Mesothelial cell of epicardium (in vitro differentiated cells): ENCODE measurements around the gene NXN. TPM values are rescaled to one million over a fixed set of nuclear protein-coding genes. Genes with fewer than 3 reads are reported as not detected.
"Not testable (repeated sequence)": the region's sequence is repeated elsewhere in the genome, so short reads cannot be mapped to it uniquely, and the experiment has no call there.

Experiments used
- DNase-seq, 2 experiments: peaks; one replicate each; pipeline ENCODE4 v3.0.0; 2021; ENCODE audit warnings: low spot score in 2 of 2; ENCODE audit not compliant: unreplicated experiment in 2 of 2
- H3K27ac Mint-ChIP-seq: 2 replicates; pipeline ENCODE4 v1.8.0; 2021; ENCODE audit warnings: mixed read lengths
- H3K27me3 Mint-ChIP-seq: 2 replicates; pipeline ENCODE4 v1.8.0; 2021; ENCODE audit warnings: low read depth, mixed read lengths
- H3K36me3 Mint-ChIP-seq: 2 replicates; pipeline ENCODE4 v1.8.0; 2021; ENCODE audit warnings: mixed read lengths
- H3K4me1 Mint-ChIP-seq: 2 replicates; pipeline ENCODE4 v1.8.0; 2021; ENCODE audit warnings: mixed read lengths
- H3K4me3 Mint-ChIP-seq: 2 replicates; pipeline ENCODE4 v1.8.0; 2021; ENCODE audit warnings: mild to moderate bottlenecking, moderate library complexity, mixed read lengths
- H3K9me3 Mint-ChIP-seq: 2 replicates; pipeline ENCODE4 v1.8.0; 2021; ENCODE audit warnings: mixed read lengths
- total RNA-seq: library from RNA; stranded (reverse); gene quantifications from 3 replicates; pipeline ENCODE4 v1.2.1, GENCODE V29; 2021
- TF ChIP-seq, protein P1 (sequence below): fragments of 200-600 bp; sonication (generic); IDR thresholded peaks from one replicate; pipeline ENCODE4 v1.5.0; 2021; ENCODE audit warnings: antibody characterized with exemption; ENCODE audit not compliant: unreplicated experiment

The NXN gene
- total RNA-seq, 1 donor from 2014 or later: 107 TPM

DNA sequence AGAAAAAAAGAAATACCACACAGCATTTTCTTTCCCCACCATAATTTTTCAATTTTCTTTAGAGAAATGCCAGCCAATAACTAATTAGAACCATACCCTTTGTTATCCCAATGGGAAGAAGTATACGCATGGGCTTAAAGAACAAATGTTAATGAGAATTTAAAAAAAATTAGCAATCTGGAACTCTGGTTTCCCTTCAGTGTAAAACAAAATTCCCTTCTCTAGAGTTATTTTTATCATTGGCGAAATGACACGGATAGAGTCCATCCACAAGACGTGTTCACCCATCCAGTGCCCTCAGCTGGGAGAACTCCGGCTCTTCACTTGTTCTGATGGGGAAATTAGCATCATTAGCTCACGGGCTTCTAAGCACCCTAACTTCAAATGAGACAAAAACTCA, 3.3 kb downstream of the NXN start:
- DNase-seq: no peak
- no peaks in the 10 kb centered on the region for H3K27me3 Mint-ChIP-seq
- TF ChIP-seq, protein P1, sequence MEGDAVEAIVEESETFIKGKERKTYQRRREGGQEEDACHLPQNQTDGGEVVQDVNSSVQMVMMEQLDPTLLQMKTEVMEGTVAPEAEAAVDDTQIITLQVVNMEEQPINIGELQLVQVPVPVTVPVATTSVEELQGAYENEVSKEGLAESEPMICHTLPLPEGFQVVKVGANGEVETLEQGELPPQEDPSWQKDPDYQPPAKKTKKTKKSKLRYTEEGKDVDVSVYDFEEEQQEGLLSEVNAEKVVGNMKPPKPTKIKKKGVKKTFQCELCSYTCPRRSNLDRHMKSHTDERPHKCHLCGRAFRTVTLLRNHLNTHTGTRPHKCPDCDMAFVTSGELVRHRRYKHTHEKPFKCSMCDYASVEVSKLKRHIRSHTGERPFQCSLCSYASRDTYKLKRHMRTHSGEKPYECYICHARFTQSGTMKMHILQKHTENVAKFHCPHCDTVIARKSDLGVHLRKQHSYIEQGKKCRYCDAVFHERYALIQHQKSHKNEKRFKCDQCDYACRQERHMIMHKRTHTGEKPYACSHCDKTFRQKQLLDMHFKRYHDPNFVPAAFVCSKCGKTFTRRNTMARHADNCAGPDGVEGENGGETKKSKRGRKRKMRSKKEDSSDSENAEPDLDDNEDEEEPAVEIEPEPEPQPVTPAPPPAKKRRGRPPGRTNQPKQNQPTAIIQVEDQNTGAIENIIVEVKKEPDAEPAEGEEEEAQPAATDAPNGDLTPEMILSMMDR: no peak
- no peaks in the 10 kb centered on the region for H3K9me3 Mint-ChIP-seq
- H3K4me1 Mint-ChIP-seq: peaks cover 51% of the 10 kb centered on the region
- H3K36me3 Mint-ChIP-seq: peaks cover 2% of the 10 kb centered on the region
- peak overlapping the region; percentile 38 for H3K4me3 Mint-ChIP-seq
- H3K27ac Mint-ChIP-seq: no peak overlapping the region

GRCh38 chr17:975371-975915, 4.1 kb downstream of the NXN start:
- no peak for DNase-seq
- Mint-ChIP-seq H3K36me3 (peaks cover 2% of the 10 kb centered on the region), H3K4me3 (peak overlapping the region; percentile 42), H3K27me3 (no peaks in the 10 kb centered on the region), H3K27ac (peak overlapping the region; percentile 64), H3K4me1 (peaks cover 51% of the 10 kb centered on the region), H3K9me3 (no peaks in the 10 kb centered on the region)
- TF ChIP-seq, protein P1: no peak

- H3K4me1 Mint-ChIP-seq: peaks cover 58% of the 10 kb centered on the region
- not testable (repeated sequence) for DNase-seq, H3K36me3 Mint-ChIP-seq, H3K4me3 Mint-ChIP-seq, H3K27ac Mint-ChIP-seq, H3K9me3 Mint-ChIP-seq, H3K27me3 Mint-ChIP-seq
Observed at GRCh38 chr17:974778-975177, 4.8 kb downstream of the NXN start.

DNA sequence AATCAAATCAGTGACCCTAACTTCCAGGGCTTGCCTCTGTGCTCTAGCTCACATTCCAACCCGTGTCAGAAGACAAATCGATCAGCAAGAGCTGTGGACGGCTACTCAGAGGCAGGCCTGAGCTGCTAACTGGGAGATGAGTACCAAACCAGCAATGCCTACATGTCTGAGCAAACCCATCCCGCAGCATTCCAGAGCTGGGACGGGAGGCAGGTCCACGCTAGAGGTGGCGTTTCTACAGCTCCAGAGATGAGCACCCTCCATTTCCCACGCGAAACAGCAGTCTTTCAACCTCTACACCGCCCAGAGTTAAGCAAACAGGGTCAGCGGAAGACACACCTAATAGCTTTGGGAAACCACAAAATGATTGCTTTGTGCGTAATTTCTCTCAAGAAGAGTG, 6.5 kb downstream of the NXN start:
- H3K27ac Mint-ChIP-seq: peak overlapping the region; percentile 95
- peaks cover 72% of the 10 kb centered on the region for H3K4me1 Mint-ChIP-seq
- H3K27me3 Mint-ChIP-seq: no peaks in the 10 kb centered on the region
- TF ChIP-seq, protein P1: no peak
- no peaks in the 10 kb centered on the region for H3K9me3 Mint-ChIP-seq
- no peak for DNase-seq
- H3K4me3 Mint-ChIP-seq: no peak overlapping the region
- peaks cover 5% of the 10 kb centered on the region for H3K36me3 Mint-ChIP-seq

DNA sequence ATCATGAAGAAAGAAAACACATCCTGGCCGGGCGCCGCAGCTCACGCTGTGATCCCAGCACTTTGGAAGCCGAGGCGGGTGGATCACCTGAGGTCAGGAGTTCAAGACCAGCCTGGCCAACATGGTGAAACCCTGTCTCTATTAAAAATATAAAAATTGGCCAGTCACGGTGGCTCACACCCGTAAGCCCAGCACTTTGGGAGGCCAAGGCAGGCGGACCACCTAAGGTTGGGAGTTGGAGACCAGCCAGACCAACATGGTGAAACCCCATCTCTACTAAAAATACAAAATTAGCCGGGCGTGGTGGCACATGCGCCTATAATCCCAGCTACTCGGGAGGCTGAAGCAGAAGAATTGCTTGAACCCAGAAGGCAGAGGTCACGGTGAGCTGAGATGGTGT, 7.7 kb downstream of the NXN start:
- H3K36me3 Mint-ChIP-seq: peaks cover 10% of the 10 kb centered on the region
- not testable (repeated sequence) for DNase-seq, H3K9me3 Mint-ChIP-seq, H3K4me3 Mint-ChIP-seq, H3K27me3 Mint-ChIP-seq
- peaks cover 64% of the 10 kb centered on the region for H3K4me1 Mint-ChIP-seq
- H3K27ac Mint-ChIP-seq: peak overlapping the region; percentile 95

DNA sequence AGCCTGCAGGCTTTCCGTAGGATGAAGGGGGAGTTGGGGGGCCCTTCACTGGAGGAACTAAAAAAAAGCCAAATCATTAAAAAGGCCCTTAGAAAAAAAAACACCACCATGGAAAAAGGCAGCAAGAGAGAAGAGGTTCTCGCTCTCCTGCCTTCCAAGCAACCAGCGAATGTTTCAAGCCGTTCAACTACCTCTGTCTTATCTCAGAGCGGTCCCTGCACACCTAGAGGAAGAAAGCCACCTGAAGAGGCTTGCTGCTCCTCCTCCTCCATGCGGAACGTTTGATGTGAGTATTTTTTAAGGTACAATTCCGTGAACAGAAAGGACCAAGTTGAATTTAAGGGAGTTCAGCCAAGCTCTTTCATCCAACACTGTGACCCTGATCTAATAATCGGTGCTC, 9.2 kb downstream of the NXN start:
- H3K4me3 Mint-ChIP-seq: peak overlapping the region; percentile 56
- DNase-seq: no peak
- peak overlapping the region; percentile 94 for H3K27ac Mint-ChIP-seq
- H3K4me1 Mint-ChIP-seq: peaks cover 57% of the 10 kb centered on the region
- H3K27me3 Mint-ChIP-seq: no peaks in the 10 kb centered on the region
- peaks cover 10% of the 10 kb centered on the region for H3K36me3 Mint-ChIP-seq
- no peaks in the 10 kb centered on the region for H3K9me3 Mint-ChIP-seq
- TF ChIP-seq, protein P1: no peak

- Mint-ChIP-seq H3K27ac (peak overlapping the region; percentile 94), H3K36me3 (peaks cover 10% of the 10 kb centered on the region), H3K9me3 (no peaks in the 10 kb centered on the region), H3K27me3 (no peaks in the 10 kb centered on the region), H3K4me3 (peak overlapping the region; percentile 56), H3K4me1 (peaks cover 57% of the 10 kb centered on the region)
- DNase-seq: no peak
- TF ChIP-seq, protein P1: no peak
Observed at GRCh38 chr17:969811-970355, 9.7 kb downstream of the NXN start.
